Renal cortex interstitium (tissue), 11 donors: ENCODE results near the gene DCUN1D2. TPM values are rescaled to one million over a fixed set of nuclear protein-coding genes. Genes with fewer than 3 reads are reported as not detected.
"Not testable (repeated sequence)": the region's sequence is repeated elsewhere in the genome, so short reads cannot be mapped to it uniquely, and the experiment has no call there.

Source experiments
- DNase-seq, 11 donors: peaks; one replicate each; pipeline ENCODE4 v3.0.0-alpha.2; 2013; ENCODE audit warnings: low read depth in 9 of 11, low spot score in 4 of 11; ENCODE audit errors: extremely low read depth in 1 of 11
- polyA plus RNA-seq, 3 donors: library from polyadenylated mRNA; unstranded; fragments of 120-200 nt; gene quantifications; one replicate each; pipeline ENCODE4 v1.2.1, GENCODE V29; 2013; ENCODE audit not compliant: insufficient read length in 3 of 3

DCUN1D2 gene
- polyA plus RNA-seq, 3 donors, result 17.7 to 31.1 (median 22.2) TPM

DNA sequence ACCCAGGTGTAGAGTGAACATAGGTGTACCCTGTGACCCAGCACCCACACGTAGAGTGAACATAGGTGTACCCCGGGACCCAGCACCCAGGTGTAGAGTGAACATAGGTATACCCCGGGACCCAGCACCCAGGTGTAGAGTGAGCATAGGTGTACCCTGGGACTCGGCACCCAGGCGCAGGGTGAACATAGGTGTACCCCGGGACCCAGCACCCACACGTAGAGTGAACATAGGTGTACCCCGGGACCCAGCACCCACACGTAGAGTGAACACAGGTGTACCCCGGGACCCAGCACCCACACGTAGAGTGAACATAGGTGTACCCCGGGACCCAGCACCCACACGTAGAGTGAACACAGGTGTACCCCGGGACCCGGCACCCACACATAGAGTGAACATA lies 53.6 kb downstream of the DCUN1D2 start:
- DNase-seq, result not testable (repeated sequence)

DNA sequence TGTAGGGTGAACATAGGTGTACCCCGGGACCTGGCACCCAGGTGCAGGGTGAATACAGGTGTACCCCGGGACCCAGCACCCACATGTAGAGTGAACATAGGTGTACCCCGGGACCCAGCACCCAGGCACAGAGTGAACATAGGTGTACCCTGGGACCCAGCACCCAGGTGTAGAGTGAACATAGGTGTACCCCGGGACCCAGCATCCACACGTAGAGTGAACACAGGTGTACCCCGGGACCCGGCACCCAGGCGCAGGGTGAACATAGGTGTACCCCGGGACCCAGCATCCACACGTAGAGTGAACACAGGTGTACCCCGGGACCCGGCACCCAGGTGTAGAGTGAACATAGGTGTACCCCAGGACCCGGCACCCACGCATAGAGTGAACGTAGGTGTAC lies 54.6 kb downstream of the DCUN1D2 start:
- DNase-seq, result not testable (repeated sequence)

DNA sequence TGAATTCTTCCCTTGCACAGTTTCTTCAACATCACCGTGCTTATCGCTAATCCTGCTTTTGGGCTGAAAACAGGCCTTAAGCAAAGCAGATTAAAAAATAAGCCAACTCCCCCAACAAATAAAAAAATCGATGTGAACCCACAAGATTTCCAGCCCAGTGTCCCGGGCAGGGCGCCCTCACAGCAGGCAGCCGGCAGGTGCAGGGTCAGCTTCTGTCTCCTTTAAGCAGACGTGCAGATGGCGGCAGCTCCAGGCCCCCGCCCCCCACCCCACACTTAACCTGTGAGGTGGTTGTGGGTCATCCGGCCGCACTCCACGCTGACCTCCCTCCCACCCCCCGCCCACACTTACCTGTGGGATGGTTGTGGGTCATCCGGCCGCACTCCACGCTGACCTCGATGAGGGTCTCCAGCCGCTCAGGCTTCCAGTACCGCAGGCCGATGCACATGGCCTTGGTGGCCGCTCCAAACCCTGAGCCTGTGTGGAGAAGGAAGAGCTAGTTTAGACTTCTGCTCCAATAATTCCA lies 57.1 kb downstream of the DCUN1D2 start:
- DNase-seq, result no peak

GRCh38 chr13:113432506-113433270 lies 57.8 kb downstream of the DCUN1D2 start:
- no peak for DNase-seq

- DNase-seq, result no peak
Observed at GRCh38 chr13:113431171-113431570, 59.3 kb downstream of the DCUN1D2 start.

- no peak for DNase-seq
Observed at GRCh38 chr13:113430378-113431110, 60.0 kb downstream of the DCUN1D2 start.

DNA sequence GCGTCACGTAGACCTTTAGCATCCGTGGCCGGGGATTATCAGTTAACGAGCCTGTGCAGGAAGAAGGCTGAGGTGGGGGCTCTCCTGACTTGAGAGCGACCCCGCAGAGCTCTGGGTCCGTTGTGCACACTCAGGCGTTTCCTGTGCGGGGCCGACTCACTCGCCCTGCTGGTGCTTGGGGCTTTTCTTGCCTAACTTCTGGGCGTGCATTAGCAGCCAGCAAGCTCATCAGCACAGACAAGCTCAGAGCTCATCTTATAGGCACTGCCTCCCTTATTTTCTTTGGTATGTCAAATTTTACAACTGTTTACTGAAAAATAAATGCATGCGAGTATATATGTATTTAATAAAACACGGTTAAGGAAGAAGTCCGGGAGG lies 60.9 kb downstream of the DCUN1D2 start:
- DNase-seq, result no peak

DNA sequence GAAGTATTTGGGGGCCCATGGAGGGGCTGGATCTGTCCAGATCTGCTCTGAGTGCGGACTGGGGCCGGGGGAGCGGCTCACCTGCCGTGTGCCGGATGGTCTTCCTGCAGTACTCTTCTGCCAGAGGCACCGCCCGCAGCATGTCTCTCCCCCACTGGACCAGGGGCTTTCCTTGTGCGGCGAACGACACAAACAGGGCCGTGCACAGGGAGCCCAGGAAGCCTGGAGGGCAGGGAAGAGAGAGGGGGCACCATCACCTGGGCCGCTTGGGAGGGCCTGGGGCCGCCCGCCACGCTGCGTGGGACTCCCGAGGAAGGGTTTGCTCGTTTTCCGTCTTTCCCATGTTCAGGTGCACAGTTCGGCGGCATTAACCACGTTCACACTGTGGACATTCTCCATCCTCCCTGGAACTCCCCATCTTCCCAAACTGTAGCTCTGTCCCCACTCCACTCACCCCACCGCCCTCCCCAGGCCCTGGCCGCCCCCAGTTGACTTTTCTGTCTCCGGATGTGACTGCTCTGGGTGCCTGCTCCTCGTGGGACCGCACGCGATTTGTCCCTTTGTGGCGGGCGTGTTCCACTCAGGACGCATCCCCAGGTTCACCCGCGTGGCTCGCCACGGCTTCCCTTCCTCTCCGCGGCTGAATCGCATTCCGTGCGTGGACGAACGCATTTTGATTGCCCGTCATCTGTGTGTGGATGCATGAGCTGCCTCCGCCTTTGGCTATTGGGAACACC lies 61.5 kb downstream of the DCUN1D2 start:
- no peak for DNase-seq

GRCh38 chr13:113428469-113428865 lies 62.0 kb downstream of the DCUN1D2 start:
- DNase-seq, result no peak

DNA sequence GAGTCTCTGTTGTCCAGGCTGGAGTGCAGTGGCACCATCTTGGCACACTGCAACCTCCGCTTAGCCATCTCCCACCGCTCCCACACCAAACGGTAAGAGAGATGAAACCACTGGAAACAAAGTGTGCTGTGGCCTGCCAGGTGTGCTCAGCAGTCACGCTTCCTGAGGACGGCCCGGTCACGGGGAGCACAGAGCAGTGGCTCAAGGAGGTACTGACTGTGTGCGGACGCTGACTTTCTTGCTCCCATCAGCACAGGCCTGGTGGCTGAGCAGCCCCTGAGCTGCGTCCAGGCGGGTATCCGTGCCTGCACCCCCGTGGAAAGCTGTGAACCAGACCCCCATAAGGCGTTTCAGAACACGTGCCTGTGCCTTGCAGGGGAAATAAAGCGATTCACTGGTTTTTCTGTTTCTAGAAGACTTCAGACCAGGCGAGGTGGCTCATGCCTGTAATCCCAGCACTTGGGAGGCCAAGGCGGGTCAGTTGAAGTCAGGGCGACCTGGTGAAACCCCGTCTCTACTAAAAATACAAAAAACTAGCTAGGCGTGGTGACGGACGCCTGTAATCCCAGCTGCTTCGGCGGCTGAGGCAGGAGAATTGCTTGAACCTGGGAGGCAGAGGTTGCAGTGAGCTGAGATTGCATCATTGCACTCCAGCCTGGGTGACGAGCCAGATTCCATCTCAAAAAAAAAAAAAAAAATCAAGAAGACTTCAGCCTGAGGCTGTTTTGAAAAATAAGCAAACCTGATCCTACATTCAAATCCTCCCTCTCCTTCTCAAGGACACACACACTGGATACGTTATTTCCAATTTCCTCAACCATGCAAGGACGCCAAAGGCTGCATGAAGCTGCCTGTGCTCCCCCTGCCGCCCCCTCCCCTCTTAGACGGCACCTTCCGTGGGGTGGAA lies 62.7 kb downstream of the DCUN1D2 start:
- no peak for DNase-seq

GRCh38 chr13:113426591-113426986 lies 63.9 kb downstream of the DCUN1D2 start:
- no peak for DNase-seq

GRCh38 chr13:113425941-113426590 lies 64.4 kb downstream of the DCUN1D2 start:
- no peak for DNase-seq

GRCh38 chr13:113423520-113424163 lies 66.9 kb downstream of the DCUN1D2 start:
- no peak for DNase-seq

GRCh38 chr13:113422807-113423519 lies 67.5 kb downstream of the DCUN1D2 start:
- no peak for DNase-seq

- DNase-seq, result peak in 4 of 11 donors; percentile 20 to 46 (median 42)
Observed at GRCh38 chr13:113421673-113422270, 68.7 kb downstream of the DCUN1D2 start.

DNA sequence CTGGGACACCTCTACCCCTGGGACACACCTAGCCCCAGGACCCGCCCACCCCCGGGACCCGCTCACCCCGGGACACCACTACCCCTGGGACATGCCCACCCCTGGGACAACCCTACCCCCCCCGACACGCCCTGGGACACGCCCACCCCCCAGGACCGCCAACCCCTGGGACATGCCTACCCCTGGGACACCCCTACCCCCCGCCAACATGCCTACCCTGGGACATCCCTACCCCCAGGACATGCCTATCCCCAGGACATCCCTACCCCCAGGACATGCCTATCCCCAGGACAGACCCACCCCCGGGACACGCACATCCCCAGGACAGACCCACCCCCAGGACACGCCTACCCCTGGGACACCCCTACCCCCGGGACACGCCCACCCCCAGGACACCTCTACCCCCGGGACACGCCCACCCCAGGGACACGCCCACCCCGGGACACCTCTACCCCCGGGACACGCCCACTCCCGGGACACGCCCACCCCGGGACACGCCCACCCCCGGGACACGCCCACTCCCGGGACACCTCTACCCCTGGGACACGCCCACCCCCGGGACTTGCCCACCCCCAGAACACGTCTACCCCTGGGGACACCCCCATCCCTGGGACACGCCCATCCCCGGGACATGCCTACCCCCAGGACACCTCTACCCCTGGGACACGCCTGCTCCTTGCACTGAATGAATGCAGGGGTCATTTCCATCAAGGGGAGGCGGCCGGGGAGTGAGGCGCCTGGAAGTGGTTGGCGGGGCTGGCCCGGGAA lies 69.5 kb downstream of the DCUN1D2 start:
- DNase-seq, result no peak
